Uterus (tissue), 4 donors: ENCODE measurements around the gene VAMP5. TPM values are rescaled to one million over a fixed set of nuclear protein-coding genes. Genes with fewer than 3 reads are reported as not detected.

Experiments
- DNase-seq, 2 donors: peaks; one replicate each; pipeline ENCODE4 v3.0.0-alpha.2; 2019 to 2020
- H3K27ac ChIP-seq, 2 donors: fragments of 200-600 bp; sonication (generic); 1 replicate in 1 of 2; 2 replicates in 1 of 2; pipeline ENCODE4 v1.5.1; 2016 to 2018
- H3K27me3 ChIP-seq, 2 donors: fragments of 200-600 bp; sonication (generic); one replicate each; pipeline ENCODE4 v1.5.1; 2018 to 2019; ENCODE audit warnings: control low read depth in 1 of 2
- H3K36me3 ChIP-seq, 2 donors: fragments of 200-600 bp; sonication (generic); one replicate each; pipeline ENCODE4 v1.5.1; 2019; ENCODE audit warnings: control low read depth in 1 of 2
- H3K4me1 ChIP-seq, 2 donors: fragments of 200-600 bp; sonication (generic); one replicate each; pipeline ENCODE4 v1.5.1; 2018 to 2019; ENCODE audit warnings: control low read depth in 1 of 2
- H3K4me3 ChIP-seq, 2 donors: fragments of 200-600 bp; sonication (generic); 1 replicate in 1 of 2; 2 replicates in 1 of 2; pipeline ENCODE4 v1.5.1; 2018 to 2019; ENCODE audit warnings: mild to moderate bottlenecking in 1 of 2
- H3K9me3 ChIP-seq, 2 donors: fragments of 200-600 bp; sonication (generic); one replicate each; pipeline ENCODE4 v1.5.1; 2019; ENCODE audit warnings: control low read depth in 1 of 2
- CTCF ChIP-seq, 4 experiments: fragments of 200-600 bp in 2 of 4; fragments of 450-650 bp in 2 of 4; sonication (generic) in 2 of 4; IDR thresholded peaks; one replicate each; pipeline ENCODE4 v1.5.1; 2016 to 2019; ENCODE audit warnings: antibody characterized with exemption in 4 of 4, mild to moderate bottlenecking in 2 of 4, moderate library complexity in 1 of 4
- POLR2A ChIP-seq, 2 donors: fragments of 450-650 bp; IDR thresholded peaks; one replicate each; pipeline ENCODE4 v1.6.1; 2016; ENCODE audit warnings: antibody characterized with exemption in 2 of 2, mild to moderate bottlenecking in 1 of 2, moderate library complexity in 1 of 2
- intact Hi-C: fragments of 100-400 bp; cut with DNase I; formaldehyde crosslinking; loops from one replicate; pipeline ENCODE4 v1.15.1; 2023; ENCODE audit warnings: low total_unique reads
- total RNA-seq, 4 donors: library from RNA; depleted of rRNA in 3 of 4; stranded (reverse); fragments of >200 nt in 3 of 4; gene quantifications; one replicate each; pipeline versions ENCODE4 v1.1.0 to v1.2.4, GENCODE V29; 2014 to 2023
- donor health status: DM: yes; HTN: yes; CAD: no.

Gene VAMP5
- total RNA-seq, 4 donors from 2014 or later: 25.6 to 197 (median 99.5) TPM

- H3K27me3 ChIP-seq: no peaks in the 10 kb centered on the region
- H3K9me3 ChIP-seq: no peaks in the 10 kb centered on the region
- no peaks in the 10 kb centered on the region for H3K36me3 ChIP-seq
- TF ChIP-seq POLR2A (IDR thresholded peaks at IDR 0.05) (no peak), CTCF (IDR thresholded peaks at IDR 0.05) (no peak)
- H3K27ac ChIP-seq: peak overlapping the region; percentile 90 to 92
- peak overlapping the region; percentile 59 to 63 for H3K4me3 ChIP-seq
- no peaks in the 10 kb centered on the region for H3K4me1 ChIP-seq
- intact Hi-C loops: no loop called here
- DNase-seq: no peak
Measured at GRCh38 chr2:85583667-85584353, 421 bp upstream of the VAMP5 start.

GRCh38 chr2:85584857-85585780 lies 888 bp downstream of the VAMP5 start:
- intact Hi-C loops: no loop called here

GRCh38 chr2:85585781-85586105 lies 1.5 kb downstream of the VAMP5 start:
- Histone ChIP-seq H3K4me1 (peaks cover 0 to under 1% of the 10 kb centered on the region in 2 donors), H3K36me3 (no peaks in the 10 kb centered on the region), H3K4me3 (no peak overlapping the region), H3K27me3 (no peaks in the 10 kb centered on the region), H3K9me3 (no peaks in the 10 kb centered on the region), H3K27ac (peak overlapping the region; percentile 90 to 92)
- DNase-seq: no peak
- intact Hi-C loops: no loop called here
- no peak for TF ChIP-seq CTCF (IDR thresholded peaks at IDR 0.05)
- TF ChIP-seq POLR2A (IDR thresholded peaks at IDR 0.05): no peak

More at GRCh38 chr2:85584857-85585780, 888 bp downstream of the VAMP5 start:
- no peaks in the 10 kb centered on the region for H3K27me3 ChIP-seq
- H3K4me3 ChIP-seq: peak overlapping the region; percentile 59 to 63
- H3K27ac ChIP-seq: peak overlapping the region; percentile 90 to 92
- H3K9me3 ChIP-seq: no peaks in the 10 kb centered on the region
- no peaks in the 10 kb centered on the region for H3K4me1 ChIP-seq
- TF ChIP-seq POLR2A (IDR thresholded peaks at IDR 0.05) (peak in 1 of 2 donors; percentile 13), CTCF (IDR thresholded peaks at IDR 0.05) (no peak)
- peak; percentile 42 to 69 for DNase-seq
- H3K36me3 ChIP-seq: no peaks in the 10 kb centered on the region

GRCh38 chr2:85588236-85588635 lies 4.0 kb downstream of the VAMP5 start:
- no peaks in the 10 kb centered on the region for H3K27me3 ChIP-seq
- no peaks in the 10 kb centered on the region for H3K36me3 ChIP-seq
- no peak for DNase-seq
- peak overlapping the region; percentile 74 to 79 for H3K27ac ChIP-seq
- no peak for TF ChIP-seq POLR2A (IDR thresholded peaks at IDR 0.05)
- intact Hi-C loops: no loop called here
- peaks cover 0 to 12% of the 10 kb centered on the region in 2 donors for H3K4me1 ChIP-seq
- H3K9me3 ChIP-seq: no peaks in the 10 kb centered on the region
- H3K4me3 ChIP-seq: no peak overlapping the region

GRCh38 chr2:85588645-85589044 lies 4.4 kb downstream of the VAMP5 start:
- TF ChIP-seq POLR2A (IDR thresholded peaks at IDR 0.05): no peak
- no peak for TF ChIP-seq CTCF (IDR thresholded peaks at IDR 0.05)
- Histone ChIP-seq H3K36me3 (no peaks in the 10 kb centered on the region), H3K4me1 (peaks cover 0 to 12% of the 10 kb centered on the region in 2 donors), H3K4me3 (no peak overlapping the region), H3K9me3 (no peaks in the 10 kb centered on the region), H3K27me3 (no peaks in the 10 kb centered on the region), H3K27ac (peak overlapping the region; percentile 74 to 79)
- no peak for DNase-seq
- intact Hi-C loops: no loop called here
